ELR (cell line): ENCODE measurements around the gene CHST14.
"Not testable (repeated sequence)": the region's sequence is repeated elsewhere in the genome, so short reads cannot be mapped to it uniquely, and the experiment has no call there.

Experiments used
- DNase-seq: peaks from one replicate; pipeline ENCODE4 v3.0.0-alpha.2; 2015; ENCODE audit warnings: low read depth

The CHST14 gene

DNA sequence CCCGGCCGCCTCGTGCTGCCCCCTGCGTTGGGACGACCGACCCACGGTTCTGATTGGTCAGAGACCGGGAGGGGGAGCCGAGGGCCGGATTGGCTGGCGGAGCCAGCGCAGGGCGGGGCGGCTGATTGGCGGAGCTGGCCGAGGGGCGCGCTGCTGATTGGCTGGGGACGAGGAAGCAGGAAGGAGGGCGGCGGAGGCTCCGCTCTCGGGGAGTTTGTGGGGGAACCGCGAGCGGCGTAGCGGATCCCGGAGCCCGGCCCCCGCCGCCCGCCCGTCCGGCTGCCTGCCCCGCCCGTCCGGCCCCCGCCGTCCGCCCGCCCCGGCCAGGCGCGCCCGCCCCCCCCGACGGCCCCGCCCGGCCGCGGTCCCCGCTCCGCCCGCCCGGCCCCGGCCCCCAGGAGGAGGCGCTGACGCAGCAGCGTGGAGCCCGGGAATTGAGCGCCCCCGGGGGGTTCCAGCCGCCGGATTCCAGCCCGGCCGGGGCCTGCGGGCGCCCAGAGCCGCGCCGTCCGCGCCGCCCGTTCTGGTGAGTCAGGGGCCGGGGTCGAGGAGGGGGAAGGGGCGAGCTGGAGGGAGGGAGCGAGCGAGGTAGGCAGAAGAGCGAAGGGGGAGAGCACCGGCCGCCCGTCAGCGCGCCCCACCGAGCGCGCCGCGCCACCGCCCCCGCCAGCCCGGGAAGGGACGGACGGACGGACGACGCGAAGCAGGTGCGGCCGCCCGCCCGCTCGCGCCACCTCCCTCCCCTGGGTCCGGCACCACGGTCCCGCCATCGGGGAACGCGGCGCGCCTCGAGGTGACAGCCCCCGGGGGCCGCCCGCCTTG is 29.8 kb upstream of the CHST14 start, which contains the start of gene BAHD1:
BAHD1 (plus strand) TSS at position 211 of the 822 bp plus-strand sequence. CDS start 17,512 bp downstream, outside the sequence.
- peak; percentile 94 for DNase-seq

DNA sequence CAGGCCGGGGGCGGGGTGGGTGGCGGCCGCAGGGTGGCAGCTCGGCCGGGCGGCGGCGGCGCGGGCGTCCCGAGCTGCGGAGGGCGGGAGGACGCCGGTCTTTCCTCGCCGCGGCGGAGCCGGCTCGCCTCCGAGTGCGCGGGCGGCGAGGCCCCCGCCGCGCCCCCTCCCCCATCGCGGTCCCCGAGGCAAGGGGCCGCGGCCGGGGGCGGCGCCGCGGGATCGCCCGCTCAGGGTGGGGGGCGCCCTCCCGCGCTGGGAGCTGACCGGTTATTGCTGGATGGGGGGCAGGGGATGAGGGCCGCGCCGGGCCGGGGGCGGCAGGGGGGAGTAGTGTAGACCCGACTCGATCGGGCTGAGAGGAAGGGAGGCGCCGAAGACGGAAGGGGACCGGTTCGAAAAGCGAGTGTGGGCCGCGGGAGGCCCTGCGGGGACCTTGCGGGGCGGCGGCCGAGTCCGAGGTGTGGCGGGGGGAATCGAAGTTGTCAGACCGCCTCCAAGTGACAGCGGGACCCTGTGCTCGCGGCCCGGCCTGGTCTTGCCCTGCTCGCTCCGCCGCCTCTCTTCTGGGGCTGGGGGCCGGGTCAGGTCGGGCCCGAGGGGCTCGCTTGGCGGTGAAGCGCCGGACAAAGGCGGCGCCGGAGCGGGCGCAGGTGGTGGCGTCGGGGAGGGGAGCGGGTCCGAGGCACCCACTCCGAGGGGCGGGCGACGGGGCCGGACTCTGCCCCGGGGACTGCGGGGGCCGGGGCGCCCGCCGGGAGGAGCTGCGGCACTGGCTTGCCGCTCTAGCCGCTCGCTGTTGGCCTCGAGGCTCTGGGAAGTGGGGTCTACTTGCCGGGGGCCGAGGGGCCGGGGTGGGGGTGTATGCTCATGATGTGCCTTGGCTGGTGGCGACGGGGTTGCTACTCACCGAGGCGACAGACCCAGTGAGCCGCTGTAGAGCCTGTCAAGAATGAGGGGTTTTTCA is 28.9 kb upstream of the CHST14 start:
- no peak for DNase-seq

DNA sequence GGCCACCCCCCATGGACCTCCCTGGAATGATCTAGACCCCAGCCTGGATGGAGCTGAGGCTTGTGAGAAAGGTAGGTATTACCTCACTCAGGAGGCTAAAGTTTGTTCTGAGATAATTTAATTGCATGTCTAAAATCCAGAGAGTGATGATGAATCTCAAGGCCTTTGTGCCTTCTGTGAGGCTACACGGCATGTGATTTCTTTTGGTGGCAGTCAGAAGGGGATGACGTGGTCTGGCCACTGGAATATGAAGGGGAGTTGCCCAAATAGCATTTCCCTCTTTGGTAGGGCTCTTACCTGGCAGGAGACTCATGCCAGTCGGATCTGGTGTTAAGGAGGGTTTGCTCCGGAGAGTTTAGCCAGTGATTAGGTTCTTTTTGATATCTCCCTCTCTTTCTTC is 27.5 kb upstream of the CHST14 start:
- DNase-seq: no peak

DNA sequence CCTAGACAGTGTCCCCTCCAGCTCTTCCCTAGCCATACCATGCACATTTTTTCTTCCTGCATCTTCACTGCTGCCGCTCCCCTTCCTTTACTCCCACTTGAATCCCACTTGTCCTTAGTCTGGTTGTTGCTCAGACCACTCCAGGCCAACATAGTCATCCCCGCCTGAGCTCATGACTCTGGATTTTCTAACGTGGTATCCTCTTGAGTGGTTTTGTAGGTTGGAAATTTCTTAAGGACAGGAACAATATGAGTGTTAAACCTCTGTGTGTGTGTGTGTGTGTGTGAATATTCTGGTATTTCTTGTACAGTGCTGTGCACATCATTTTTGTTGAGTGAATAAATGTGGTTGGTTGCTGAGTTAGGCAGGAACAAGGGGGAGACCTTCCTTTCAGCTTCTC is 26.9 kb upstream of the CHST14 start:
- no peak for DNase-seq

DNA sequence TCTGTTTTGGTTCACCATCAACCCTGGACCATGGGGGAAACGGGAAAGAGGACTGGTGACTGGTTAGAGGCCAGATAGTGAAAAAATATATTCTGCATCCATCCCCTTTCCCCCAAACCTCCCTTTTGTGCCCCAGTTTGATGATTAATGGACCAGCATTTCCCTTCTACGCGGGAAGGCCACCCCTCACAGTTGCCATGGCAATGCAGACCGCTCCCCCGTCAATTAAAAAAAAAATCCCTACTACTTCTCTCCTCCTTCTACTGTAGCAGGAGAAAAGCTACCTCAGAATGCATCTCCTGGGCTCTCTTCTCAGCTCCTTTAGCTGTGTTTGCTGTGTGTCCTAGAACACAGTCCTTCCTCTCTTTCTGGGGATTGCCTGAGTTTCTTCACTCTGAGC is 26.0 kb upstream of the CHST14 start:
- DNase-seq: no peak

DNA sequence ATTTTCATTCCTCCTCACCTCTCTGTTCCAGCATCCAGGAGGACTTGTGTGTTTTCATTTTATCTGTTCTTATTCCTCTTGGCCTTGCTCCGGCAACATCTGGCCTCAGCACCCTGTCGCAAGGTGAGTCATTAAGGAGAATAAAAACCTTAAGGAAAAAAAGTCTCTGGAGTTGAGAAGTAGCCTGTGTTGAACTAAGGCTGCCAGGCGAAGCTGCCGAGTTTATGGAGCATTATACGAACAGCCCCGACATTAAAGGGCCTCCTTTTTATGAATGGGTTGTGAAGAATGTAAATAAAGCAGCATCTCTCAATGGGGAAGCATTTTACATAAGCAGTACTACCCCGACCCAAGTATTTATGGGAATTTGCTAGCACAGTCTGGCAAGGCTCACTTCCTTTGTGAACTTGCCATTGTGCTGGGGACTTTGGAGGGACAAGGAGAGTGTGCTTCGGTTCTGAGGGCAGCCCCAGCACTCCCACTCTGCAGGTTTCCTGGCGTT is 25.3 kb upstream of the CHST14 start:
- DNase-seq: peak; percentile 70

DNA sequence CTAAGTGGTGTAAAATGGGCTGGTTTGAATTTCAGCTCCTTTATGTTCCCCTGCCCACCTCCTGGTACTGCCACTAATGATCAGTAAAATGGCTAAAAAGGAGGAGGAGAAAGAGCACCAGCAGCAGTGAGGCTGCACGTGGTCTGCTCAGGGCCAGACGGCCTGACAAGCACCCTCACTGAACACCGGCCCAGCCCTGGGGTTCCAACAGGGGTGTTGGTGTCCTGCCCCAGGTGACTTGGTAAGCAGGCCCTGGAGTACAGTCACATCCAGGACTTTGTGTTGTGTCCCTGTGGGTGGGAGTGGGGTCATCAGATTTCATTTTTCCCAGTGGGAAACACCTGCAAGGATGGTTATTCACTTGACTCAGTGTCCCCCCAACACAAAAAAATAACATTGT is 24.6 kb upstream of the CHST14 start:
- DNase-seq: no peak

DNA sequence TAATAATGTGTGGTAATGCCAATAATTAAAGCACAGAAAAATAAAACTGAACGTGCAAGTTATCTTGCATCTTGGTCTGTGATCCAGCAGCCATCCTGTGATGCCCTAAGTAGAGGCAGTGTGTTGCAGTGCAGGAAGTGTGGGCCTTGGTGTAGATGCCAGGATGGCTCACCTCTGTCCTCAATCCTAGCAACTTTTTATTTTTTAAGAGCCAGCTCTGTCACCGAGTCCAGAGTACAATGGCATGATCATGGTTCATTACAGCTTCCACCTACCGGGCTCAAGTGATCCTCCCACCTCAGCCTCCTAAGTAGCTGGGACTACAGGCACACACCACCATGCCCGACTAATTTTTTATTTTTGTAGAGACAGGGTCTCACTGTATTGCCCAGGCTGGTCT is 22.4 kb upstream of the CHST14 start:
- DNase-seq: no peak

DNA sequence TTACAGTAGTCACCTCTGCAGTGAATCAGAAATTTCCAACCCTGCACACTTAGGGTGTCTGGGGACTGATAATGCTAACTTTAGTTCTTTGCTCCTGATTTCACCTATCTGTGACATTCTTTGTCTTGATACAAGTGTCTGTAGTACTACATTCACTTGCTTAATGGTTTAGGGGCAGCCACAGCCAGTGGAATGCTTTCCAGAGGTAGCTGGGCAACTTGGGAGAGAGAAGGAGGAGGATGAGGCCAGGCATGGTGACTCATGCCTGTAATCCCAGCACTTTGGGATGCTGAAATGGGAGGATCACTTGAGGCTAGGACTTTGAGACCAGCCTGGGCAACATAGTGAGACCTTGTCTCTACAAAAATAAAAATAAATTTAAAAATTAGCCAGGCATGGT is 21.5 kb upstream of the CHST14 start:
- peak; percentile 42 for DNase-seq

DNA sequence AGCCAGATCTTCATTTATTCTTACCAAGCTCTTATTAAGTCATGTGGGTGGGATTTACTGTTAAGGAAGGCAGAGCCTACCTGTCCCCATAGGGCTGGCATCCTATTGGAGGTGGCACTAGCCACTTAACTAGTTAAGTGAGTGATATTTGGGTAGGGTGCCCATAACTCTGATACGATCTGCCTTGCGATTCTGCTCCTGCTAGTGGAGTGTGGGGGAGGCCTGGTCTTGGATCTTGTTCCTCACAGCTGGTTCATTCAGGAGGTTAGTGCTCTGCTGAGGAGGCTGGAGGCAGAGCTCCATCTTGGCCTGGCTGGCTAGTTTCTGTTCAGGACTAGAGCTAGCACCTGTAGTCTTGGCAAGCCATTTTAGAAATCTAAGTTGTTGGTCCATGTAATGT is 20.7 kb upstream of the CHST14 start:
- DNase-seq: no peak

DNA sequence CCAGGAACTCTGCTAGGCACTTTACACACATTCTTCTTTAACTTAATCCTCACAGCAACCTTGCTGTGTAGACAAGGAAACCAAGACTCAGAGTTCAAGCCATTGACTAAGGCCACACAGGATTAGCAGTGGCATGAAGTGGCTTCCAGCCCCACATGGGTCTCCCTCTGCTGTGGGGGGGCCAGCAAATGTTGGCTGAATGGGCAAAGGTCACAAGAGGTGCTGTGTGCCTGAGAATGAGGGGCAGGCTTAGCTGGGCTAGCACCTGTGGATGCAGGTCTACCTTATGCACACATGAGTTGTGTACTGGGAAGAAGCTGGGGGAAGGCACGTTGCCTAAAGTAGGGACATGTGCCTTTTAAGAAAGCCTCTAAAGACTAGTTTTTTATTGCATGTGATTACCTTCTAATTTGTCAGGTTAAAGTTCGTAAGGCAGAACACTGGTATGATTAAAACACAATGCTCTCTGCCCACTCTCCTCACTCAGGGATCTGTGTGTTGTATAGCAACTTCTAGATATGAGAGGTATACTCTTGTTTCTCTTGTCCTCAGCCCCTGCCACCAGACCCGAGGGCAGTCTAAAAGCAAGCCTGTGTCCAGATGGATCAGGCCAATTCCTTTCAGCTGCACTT is 19.1 kb upstream of the CHST14 start:
- no peak for DNase-seq

DNA sequence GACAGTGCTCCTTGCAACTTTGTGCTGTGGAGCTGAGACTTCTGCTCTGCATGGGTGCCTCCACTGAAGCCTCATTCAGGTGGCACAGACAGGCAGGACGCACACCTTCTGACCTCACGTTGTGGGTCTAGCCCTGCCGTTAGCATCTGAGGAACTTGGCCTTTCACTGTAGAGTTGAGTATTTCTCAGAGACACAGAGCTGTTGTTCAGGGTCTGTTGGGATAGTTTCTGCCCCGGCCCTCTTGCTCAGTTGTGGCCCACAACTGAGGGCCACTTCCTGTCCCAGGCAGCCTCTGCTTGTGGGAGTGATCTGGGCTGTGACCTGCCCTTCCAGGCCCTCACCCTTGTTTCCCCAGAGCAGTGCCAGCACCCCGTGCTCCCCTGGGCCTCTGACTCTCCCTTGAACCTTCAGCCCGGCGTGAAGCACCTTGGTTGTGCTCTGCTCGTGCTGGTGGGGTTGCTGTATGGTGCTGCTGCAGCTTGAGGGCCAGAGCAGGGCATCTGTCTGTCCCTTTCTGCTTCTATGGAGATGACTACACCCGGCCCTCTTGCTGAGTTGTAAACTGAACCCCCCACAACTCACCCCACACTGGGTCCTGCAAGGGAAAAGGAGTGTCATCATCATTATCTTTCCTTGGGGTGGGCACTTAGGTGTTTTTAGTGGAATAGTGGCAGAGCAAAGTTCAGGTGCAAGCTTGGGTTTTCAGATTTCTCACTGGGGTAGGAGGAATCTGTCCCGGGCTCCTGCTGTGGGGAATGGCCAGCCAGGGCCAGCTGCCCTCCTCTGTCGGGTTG is 18.3 kb upstream of the CHST14 start:
- DNase-seq: no peak

DNA sequence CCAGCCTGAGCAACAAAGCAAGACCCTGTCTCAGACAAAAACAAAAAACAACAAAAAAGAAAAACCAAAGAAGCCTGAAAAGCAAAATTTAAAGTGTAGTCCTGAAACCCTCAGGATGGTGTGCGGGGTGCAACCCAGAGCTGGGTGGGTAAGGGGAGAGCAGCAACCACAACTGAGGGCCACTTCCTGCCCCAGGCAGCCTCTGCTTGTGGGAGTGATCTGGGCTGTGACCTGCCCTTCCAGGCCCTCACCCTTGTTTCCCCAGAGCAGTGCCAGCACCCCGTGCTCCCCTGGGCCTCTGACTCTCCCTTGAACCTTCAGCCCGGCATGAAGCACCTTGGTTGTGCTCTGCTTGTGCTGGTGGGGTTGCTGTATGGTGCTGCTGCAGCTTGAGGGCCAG is 16.8 kb upstream of the CHST14 start:
- not testable (repeated sequence) for DNase-seq

DNA sequence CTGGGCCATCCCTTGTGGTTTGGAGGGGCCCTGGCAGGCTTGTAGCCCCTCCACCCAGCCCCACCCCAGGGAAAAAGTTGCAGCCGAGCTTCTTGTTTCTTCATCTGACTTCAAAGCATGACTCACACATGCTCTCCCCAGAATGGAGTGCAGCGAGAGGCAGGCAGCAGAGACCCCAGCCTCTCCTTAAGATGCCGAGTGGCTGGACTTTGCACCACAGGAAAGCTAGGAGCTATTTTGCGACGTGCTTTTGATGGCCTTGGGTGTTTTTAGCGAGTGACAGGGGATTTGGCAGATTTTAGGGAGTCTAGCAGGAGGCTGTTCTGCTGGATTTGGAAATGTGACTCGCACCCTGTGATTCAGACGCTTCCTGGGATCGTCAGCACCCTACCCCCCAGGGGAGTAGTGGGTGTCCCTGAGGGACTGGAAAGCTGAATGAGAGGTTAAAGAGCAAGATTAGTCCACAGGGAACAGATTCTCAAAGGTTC is 15.8 kb upstream of the CHST14 start:
- DNase-seq: peak; percentile 63

DNA sequence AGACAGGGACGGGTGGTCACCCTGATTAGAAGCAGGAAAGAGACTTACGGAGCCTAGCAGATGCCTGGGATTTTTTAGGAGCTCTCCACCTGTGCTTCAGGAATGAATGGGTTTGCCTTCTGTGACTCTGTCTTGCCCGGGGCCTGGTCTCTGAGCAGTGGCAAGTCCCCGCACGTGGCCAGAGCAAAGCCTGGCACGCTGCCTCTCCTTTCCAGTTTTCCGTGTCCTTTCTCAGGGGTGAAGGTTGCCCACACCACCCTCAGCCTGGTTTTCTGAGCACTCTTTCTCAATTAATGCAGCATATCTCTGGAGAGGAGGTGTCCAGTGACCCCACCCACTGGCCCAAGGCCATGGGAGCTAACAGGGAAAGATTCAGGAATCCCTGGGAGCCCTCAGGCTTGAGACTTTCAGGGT is 14.5 kb upstream of the CHST14 start:
- DNase-seq: no peak

DNA sequence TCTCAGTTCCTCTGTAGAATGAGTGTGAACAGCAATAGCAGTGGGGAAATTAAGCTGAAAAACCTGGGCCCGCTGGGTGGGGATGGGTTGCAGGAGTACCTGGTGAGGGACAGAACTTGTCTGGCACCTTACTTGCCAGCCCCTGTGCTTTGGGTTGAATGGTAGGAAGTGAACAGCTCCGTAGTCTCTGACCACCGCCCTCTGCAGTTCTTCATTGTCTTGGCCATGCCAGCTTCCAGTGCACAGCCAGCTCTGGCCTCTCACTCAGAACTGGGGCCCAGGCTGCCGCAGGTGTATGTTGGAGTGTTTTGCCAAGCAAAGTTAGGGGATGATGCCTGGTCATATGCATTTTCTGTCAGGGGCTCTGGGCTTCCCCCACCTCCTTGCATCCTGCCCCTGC is 14.0 kb upstream of the CHST14 start:
- no peak for DNase-seq

DNA sequence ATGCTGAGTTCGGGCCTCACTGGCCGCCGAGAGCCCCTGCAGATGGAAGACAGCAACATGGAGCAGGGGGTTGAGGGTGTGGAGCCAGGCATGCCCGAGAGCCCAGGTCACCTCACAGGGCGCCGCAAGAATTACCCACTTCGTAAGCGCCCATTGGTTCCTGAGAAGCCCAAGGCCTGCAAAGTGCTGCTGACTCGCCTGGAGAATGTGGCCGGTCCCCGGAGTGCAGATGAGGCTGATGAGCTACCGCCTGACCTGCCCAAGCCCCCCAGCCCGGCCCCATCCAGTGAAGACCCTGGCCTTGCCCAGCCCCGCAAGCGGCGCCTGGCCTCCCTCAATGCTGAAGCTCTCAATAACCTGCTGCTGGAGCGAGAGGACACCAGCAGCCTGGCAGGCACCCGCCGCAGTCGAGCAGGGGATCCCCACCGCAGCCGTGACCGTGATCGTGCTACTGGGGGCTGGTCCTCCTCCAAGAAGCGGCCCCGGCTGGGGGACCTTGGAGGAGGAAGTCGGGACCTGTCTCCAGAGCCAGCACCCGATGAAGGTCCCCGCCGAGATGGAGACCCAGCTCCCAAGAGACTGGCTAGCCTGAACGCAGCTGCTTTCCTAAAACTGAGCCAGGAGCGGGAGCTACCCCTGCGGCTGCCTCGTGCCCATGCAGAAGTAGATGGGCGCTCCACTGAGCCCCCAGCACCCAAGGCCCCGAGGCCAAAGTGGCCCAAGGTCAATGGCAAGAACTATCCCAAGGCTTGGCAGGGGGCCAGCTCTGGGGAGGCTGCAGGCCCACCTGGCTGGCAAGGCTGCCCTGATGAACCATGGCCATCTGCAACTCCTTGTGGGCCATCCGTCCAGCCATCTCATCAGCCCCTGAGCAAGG is 12.1 kb upstream of the CHST14 start:
- no peak for DNase-seq

DNA sequence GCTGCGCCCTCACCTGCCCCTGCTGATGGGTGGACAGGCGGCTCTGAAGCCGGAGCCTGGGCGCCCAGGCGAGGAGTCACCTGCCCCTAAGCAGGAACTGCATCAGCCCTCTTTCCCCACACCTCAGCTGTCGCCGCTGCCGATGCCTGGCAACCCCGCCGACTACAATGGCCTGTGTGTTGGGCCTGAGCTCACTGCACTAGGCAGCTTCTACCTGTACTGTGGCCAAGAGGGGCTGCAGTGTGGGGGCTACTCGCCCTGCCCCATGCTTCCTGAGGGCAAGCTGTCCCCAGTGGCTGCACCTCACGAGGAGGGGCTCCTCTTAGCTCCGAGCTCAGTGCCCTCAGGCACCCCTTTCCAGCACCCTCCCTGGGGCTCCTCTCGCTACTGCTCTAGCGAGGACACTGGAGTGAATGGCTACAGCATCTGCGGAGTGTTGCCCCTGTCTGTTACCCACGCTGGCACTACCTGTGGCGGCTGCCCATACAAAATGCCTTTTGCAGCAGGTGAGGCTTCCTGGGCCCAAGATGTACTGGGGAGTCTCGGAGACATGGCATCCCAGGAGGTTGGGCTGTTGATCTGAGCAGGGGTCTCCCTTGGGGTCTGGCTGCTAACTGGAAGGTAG is 11.3 kb upstream of the CHST14 start:
- no peak for DNase-seq

DNA sequence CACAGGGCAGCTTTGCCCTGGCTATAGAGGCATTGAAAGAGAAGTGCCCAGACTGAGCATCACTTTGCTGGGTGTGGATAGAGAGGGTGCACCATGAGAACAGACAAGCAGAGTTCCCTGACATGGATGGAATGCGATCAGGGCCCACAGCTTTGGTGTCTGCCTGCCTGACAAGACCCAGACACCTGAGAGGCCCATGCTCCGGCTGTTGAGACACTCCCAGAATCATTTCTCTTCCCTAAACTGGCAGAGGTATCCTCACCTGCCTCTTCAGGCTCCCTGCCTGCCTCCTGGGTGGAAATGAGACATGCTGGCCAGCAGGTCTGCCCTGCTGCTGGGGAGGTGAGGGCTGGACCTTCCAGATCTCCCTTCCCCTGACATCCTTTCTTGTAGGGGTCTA is 10.4 kb upstream of the CHST14 start:
- no peak for DNase-seq

DNA sequence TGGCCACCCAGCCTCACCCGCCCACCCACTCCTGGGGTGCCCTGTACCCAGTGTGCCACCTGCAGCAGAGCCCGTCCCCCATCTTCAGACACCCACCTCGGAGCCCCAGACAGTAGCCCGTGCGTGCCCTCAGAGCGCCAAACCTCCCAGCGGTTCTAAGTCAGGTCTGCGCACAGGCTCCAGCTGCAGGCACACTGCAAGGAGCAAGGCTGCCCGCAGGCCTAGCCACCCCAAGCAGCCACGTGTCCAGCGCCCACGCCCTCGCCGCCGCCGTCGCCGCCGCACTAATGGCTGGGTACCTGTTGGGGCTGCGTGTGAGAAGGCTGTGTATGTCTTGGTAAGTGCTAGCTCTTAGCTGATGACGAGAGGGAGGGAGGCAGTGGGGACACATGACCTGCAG is 8.8 kb upstream of the CHST14 start:
- DNase-seq: no peak
